Activated naive CD4-positive, alpha-beta T cell treated with anti-CD3 and anti-CD28 coated beads, Interleukin-2, amount 50 U/mL, for 24 hours (primary cell): ENCODE measurements around the gene LAIR1.
"Not testable (repeated sequence)": the region's sequence is repeated elsewhere in the genome, so short reads cannot be mapped to it uniquely, and the experiment has no call there.

Source experiments
- H3K27ac Mint-ChIP-seq: one replicate; pipeline ENCODE4 v1.8.0; 2021; ENCODE audit warnings: mild to moderate bottlenecking, mixed read lengths
- H3K27me3 Mint-ChIP-seq: one replicate; pipeline ENCODE4 v1.8.0; 2021; ENCODE audit warnings: mixed read lengths
- H3K36me3 Mint-ChIP-seq: one replicate; pipeline ENCODE4 v1.8.0; 2021; ENCODE audit warnings: mixed read lengths
- H3K4me1 Mint-ChIP-seq: one replicate; pipeline ENCODE4 v1.8.0; 2021; ENCODE audit warnings: mixed read lengths
- H3K4me3 Mint-ChIP-seq: one replicate; pipeline ENCODE4 v1.8.0; 2021; ENCODE audit warnings: mild to moderate bottlenecking, mixed read lengths
- H3K9me3 Mint-ChIP-seq: one replicate; pipeline ENCODE4 v1.8.0; 2021; ENCODE audit warnings: mixed read lengths

LAIR1 gene

GRCh38 chr19:54388802-54389139 is 24.0 kb upstream of the LAIR1 start:
- Mint-ChIP-seq H3K36me3 (no peaks in the 10 kb centered on the region), H3K4me3 (peak overlapping the region; percentile 94), H3K27me3 (no peaks in the 10 kb centered on the region), H3K4me1 (peaks cover 38% of the 10 kb centered on the region), H3K9me3 (no peaks in the 10 kb centered on the region), H3K27ac (peak overlapping the region; percentile 25)

GRCh38 chr19:54387991-54388801 is 23.5 kb upstream of the LAIR1 start:
- H3K27ac Mint-ChIP-seq, result peak overlapping the region; percentile 25
- H3K36me3 Mint-ChIP-seq, result no peaks in the 10 kb centered on the region
- peak overlapping the region; percentile 94 for H3K4me3 Mint-ChIP-seq
- no peaks in the 10 kb centered on the region for H3K27me3 Mint-ChIP-seq
- peaks cover 42% of the 10 kb centered on the region for H3K4me1 Mint-ChIP-seq
- no peaks in the 10 kb centered on the region for H3K9me3 Mint-ChIP-seq

- Mint-ChIP-seq H3K27me3 (no peaks in the 10 kb centered on the region), H3K4me1 (peaks cover 43% of the 10 kb centered on the region), H3K27ac (peak overlapping the region; percentile 72), H3K36me3 (no peaks in the 10 kb centered on the region), H3K9me3 (peaks cover 4% of the 10 kb centered on the region), H3K4me3 (no peak overlapping the region)
Observed at GRCh38 chr19:54383330-54383729, 18.6 kb upstream of the LAIR1 start.

- H3K4me3 Mint-ChIP-seq, H3K27ac Mint-ChIP-seq, H3K27me3 Mint-ChIP-seq, H3K36me3 Mint-ChIP-seq, H3K9me3 Mint-ChIP-seq: not testable (repeated sequence)
- H3K4me1 Mint-ChIP-seq, result peaks cover 36% of the 10 kb centered on the region
Observed at GRCh38 chr19:54382041-54382440, 17.3 kb upstream of the LAIR1 start.

GRCh38 chr19:54380897-54381296 is 16.2 kb upstream of the LAIR1 start:
- Mint-ChIP-seq H3K27me3 (no peaks in the 10 kb centered on the region), H3K27ac (peak overlapping the region; percentile 37), H3K4me1 (peaks cover 45% of the 10 kb centered on the region), H3K9me3 (peaks cover 4% of the 10 kb centered on the region), H3K4me3 (no peak overlapping the region), H3K36me3 (no peaks in the 10 kb centered on the region)

GRCh38 chr19:54379187-54379678 is 14.5 kb upstream of the LAIR1 start:
- Mint-ChIP-seq H3K27me3 (no peaks in the 10 kb centered on the region), H3K36me3 (no peaks in the 10 kb centered on the region), H3K4me1 (peaks cover 60% of the 10 kb centered on the region), H3K9me3 (peaks cover 4% of the 10 kb centered on the region), H3K4me3 (no peak overlapping the region), H3K27ac (no peak overlapping the region)

- Mint-ChIP-seq H3K4me3 (peak overlapping the region; percentile 65), H3K4me1 (peaks cover 76% of the 10 kb centered on the region), H3K36me3 (no peaks in the 10 kb centered on the region), H3K27ac (peak overlapping the region; percentile 69), H3K27me3 (no peaks in the 10 kb centered on the region), H3K9me3 (peaks cover 4% of the 10 kb centered on the region)
Observed at GRCh38 chr19:54376610-54377285, 12.0 kb upstream of the LAIR1 start.

- not testable (repeated sequence) for H3K27me3 Mint-ChIP-seq, H3K36me3 Mint-ChIP-seq, H3K9me3 Mint-ChIP-seq
- Mint-ChIP-seq H3K4me3 (peak overlapping the region; percentile 87), H3K27ac (peak overlapping the region; percentile 35), H3K4me1 (peaks cover 79% of the 10 kb centered on the region)
Observed at GRCh38 chr19:54375181-54375938, 10.6 kb upstream of the LAIR1 start.

- H3K4me3 Mint-ChIP-seq, result peak overlapping the region; percentile 26
- peak overlapping the region; percentile 70 for H3K27ac Mint-ChIP-seq
- peaks cover 81% of the 10 kb centered on the region for H3K4me1 Mint-ChIP-seq
- H3K36me3 Mint-ChIP-seq, result no peaks in the 10 kb centered on the region
- H3K27me3 Mint-ChIP-seq, result no peaks in the 10 kb centered on the region
- no peaks in the 10 kb centered on the region for H3K9me3 Mint-ChIP-seq
Observed at GRCh38 chr19:54373781-54374631, 9.3 kb upstream of the LAIR1 start.

- not testable (repeated sequence) for H3K27ac Mint-ChIP-seq, H3K27me3 Mint-ChIP-seq, H3K36me3 Mint-ChIP-seq, H3K9me3 Mint-ChIP-seq
- peaks cover 82% of the 10 kb centered on the region for H3K4me1 Mint-ChIP-seq
- H3K4me3 Mint-ChIP-seq, result peak overlapping the region; percentile 49
Observed at GRCh38 chr19:54371453-54371852, 6.7 kb upstream of the LAIR1 start.

GRCh38 chr19:54370434-54370796 is 5.7 kb upstream of the LAIR1 start:
- Mint-ChIP-seq H3K4me1 (peaks cover 82% of the 10 kb centered on the region), H3K4me3 (peak overlapping the region; percentile 82), H3K27ac (peak overlapping the region; percentile 35)
- not testable (repeated sequence) for H3K9me3 Mint-ChIP-seq, H3K27me3 Mint-ChIP-seq, H3K36me3 Mint-ChIP-seq

GRCh38 chr19:54369688-54370433 is 5.1 kb upstream of the LAIR1 start:
- Mint-ChIP-seq H3K4me3 (peak overlapping the region; percentile 82), H3K4me1 (peaks cover 82% of the 10 kb centered on the region), H3K27ac (peak overlapping the region; percentile 72)
- not testable (repeated sequence) for H3K27me3 Mint-ChIP-seq, H3K9me3 Mint-ChIP-seq, H3K36me3 Mint-ChIP-seq

- peak overlapping the region; percentile 72 for H3K27ac Mint-ChIP-seq
- H3K4me3 Mint-ChIP-seq, result peak overlapping the region; percentile 82
- peaks cover 82% of the 10 kb centered on the region for H3K4me1 Mint-ChIP-seq
- H3K36me3 Mint-ChIP-seq, result peaks cover 1% of the 10 kb centered on the region
- H3K9me3 Mint-ChIP-seq, result no peaks in the 10 kb centered on the region
- H3K27me3 Mint-ChIP-seq, result no peaks in the 10 kb centered on the region
Observed at GRCh38 chr19:54369082-54369687, 4.5 kb upstream of the LAIR1 start.

- no peaks in the 10 kb centered on the region for H3K27me3 Mint-ChIP-seq
- no peak overlapping the region for H3K4me3 Mint-ChIP-seq
- H3K9me3 Mint-ChIP-seq, result no peaks in the 10 kb centered on the region
- H3K36me3 Mint-ChIP-seq, result peaks cover 1% of the 10 kb centered on the region
- H3K27ac Mint-ChIP-seq, result no peak overlapping the region
- peaks cover 86% of the 10 kb centered on the region for H3K4me1 Mint-ChIP-seq
Observed at GRCh38 chr19:54366811-54367210, 2.1 kb upstream of the LAIR1 start.
